Fibroblast of skin of left biceps (primary cell): Measurements from ENCODE around the gene ROBO4.
A peak's percentile ranks its signal among the peaks of the same experiment; 100 is the strongest.

Experiments
- DNase-seq, 2 experiments: peaks; one replicate each; pipeline ENCODE4 v3.0.0-alpha.2; 2013; ENCODE audit warnings: low read depth in 2 of 2

Gene ROBO4

GRCh38 chr11:124897674-124898262 lies at the start of gene ROBO4:
Gene ROBO4 (minus strand): TSS chr11:124897865. CDS start chr11:124897795, 70 bp downstream.
- no peak for DNase-seq

- DNase-seq, result no peak
Observed at GRCh38 chr11:124946735-124947141, 49.1 kb upstream of the ROBO4 start.

GRCh38 chr11:124945826-124946225 lies 48.2 kb upstream of the ROBO4 start:
- DNase-seq, result no peak

- no peak for DNase-seq
Observed at GRCh38 chr11:124944565-124944964, 46.9 kb upstream of the ROBO4 start.

GRCh38 chr11:124943741-124944140 lies 46.1 kb upstream of the ROBO4 start:
- DNase-seq, result no peak

- no peak for DNase-seq
Observed at GRCh38 chr11:124943254-124943616, 45.6 kb upstream of the ROBO4 start.

- DNase-seq, result no peak
Observed at GRCh38 chr11:124942466-124943253, 45.0 kb upstream of the ROBO4 start.

- no peak for DNase-seq
Observed at GRCh38 chr11:124941703-124942102, 44.0 kb upstream of the ROBO4 start.

- DNase-seq, result no peak
Observed at GRCh38 chr11:124938970-124939369, 41.3 kb upstream of the ROBO4 start.

GRCh38 chr11:124938206-124938765 lies 40.6 kb upstream of the ROBO4 start:
- DNase-seq, result no peak

- DNase-seq, result no peak
Observed at GRCh38 chr11:124937336-124937935, 39.8 kb upstream of the ROBO4 start.

- DNase-seq, result no peak
Observed at GRCh38 chr11:124935548-124936514, 38.2 kb upstream of the ROBO4 start, which contains the start of gene HEPACAM. Gene HEPACAM (minus strand): TSS chr11:124936047. CDS start chr11:124936006, 41 bp downstream.

- DNase-seq, result peak; percentile 43 to 51
Observed at GRCh38 chr11:124934862-124935547, 37.3 kb upstream of the ROBO4 start.

- no peak for DNase-seq
Observed at GRCh38 chr11:124930799-124931198, 33.1 kb upstream of the ROBO4 start.

- no peak for DNase-seq
Observed at GRCh38 chr11:124928942-124929665, 31.4 kb upstream of the ROBO4 start.

- DNase-seq, result no peak
Observed at GRCh38 chr11:124923296-124923695, 25.6 kb upstream of the ROBO4 start.

- no peak for DNase-seq
Observed at GRCh38 chr11:124922831-124923230, 25.2 kb upstream of the ROBO4 start.

- no peak for DNase-seq
Observed at GRCh38 chr11:124920870-124921609, 23.4 kb upstream of the ROBO4 start.

- DNase-seq, result no peak
Observed at GRCh38 chr11:124920356-124920755, 22.7 kb upstream of the ROBO4 start.
